Epithelial cell of esophagus (primary cell): ENCODE data around the gene RAB3IL1.

Experiments
- DNase-seq: peaks from one replicate; pipeline ENCODE4 v3.0.0; 2010; ENCODE audit warnings: low read depth
- H3K4me3 ChIP-seq: 2 replicates; pipeline ENCODE4 v1.5.1; 2011; ENCODE audit warnings: mild to moderate bottlenecking, low read length, control low read depth
- TF ChIP-seq, protein P1 (sequence below): IDR thresholded peaks from 2 replicates; pipeline ENCODE4 v1.5.1; 2011; ENCODE audit warnings: low read depth, mild to moderate bottlenecking, low read length, control low read depth, inconsistent platforms; ENCODE audit not compliant: insufficient read depth; ENCODE audit errors: missing control alignments

Gene RAB3IL1

DNA sequence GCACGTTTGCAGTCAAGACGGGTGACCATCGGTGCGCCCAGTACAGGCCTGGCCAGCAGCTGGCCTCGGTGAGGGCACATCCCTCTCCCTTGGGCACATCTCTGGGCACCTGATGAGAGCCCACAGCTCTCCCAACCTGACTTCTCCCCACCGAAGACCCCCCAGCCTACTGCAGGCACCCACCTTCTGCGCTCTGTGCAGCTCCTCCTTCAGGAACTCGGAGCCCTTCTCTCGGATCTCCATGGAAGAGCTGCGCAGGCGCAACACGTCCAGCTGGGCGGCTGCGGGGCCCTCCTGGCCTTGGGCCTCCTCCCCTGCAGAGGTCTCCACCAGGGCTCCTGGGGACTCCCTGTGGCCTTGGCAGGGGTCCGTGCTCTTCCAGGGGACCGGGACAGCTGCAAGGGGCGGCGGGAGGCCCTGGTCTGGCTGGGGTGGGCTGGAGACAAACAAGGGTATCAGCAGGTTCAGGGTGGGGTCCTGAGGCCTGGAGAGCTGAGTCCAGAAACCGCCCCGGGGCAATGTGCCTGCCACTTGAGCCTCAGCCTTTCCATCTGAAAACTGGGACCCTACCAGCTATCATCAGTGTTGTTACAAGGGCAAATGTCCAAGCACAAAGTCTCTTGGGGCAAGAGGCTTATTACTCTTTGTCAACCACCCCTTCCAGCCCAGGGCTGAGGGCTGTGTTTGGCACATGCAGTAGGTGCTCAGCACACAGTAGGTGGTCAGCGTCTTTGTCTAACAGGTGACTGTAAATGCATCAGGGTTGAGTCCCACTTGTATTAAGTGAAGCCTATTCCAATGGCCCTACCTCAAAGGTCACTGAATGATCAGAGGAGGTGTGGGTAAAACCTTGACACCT lies 9.3 kb downstream of the RAB3IL1 start:
- TF ChIP-seq, protein P1, sequence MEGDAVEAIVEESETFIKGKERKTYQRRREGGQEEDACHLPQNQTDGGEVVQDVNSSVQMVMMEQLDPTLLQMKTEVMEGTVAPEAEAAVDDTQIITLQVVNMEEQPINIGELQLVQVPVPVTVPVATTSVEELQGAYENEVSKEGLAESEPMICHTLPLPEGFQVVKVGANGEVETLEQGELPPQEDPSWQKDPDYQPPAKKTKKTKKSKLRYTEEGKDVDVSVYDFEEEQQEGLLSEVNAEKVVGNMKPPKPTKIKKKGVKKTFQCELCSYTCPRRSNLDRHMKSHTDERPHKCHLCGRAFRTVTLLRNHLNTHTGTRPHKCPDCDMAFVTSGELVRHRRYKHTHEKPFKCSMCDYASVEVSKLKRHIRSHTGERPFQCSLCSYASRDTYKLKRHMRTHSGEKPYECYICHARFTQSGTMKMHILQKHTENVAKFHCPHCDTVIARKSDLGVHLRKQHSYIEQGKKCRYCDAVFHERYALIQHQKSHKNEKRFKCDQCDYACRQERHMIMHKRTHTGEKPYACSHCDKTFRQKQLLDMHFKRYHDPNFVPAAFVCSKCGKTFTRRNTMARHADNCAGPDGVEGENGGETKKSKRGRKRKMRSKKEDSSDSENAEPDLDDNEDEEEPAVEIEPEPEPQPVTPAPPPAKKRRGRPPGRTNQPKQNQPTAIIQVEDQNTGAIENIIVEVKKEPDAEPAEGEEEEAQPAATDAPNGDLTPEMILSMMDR: no peak
- H3K4me3 ChIP-seq: no peak overlapping the region
- DNase-seq: no peak

DNA sequence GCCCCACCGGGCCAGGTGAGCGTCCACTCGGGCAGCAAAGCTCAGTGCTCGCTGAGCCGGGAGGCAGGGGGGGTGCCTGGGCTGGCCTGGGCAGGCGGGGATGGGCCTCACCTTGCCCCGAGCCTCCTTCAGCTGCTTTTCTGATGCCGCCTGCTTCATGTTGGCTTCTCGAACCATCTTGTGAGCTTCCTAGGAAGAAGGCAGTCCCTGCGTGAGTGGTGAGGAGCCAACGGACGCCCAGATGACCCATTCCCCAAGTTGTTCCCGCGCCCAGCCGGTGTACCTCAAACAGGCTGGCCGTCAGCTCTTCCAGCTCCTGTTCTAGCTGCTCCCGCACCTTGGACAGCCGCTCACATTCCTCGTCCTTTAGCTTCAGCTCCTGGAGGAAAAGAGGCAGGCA lies 10.1 kb downstream of the RAB3IL1 start:
- H3K4me3 ChIP-seq: no peak overlapping the region
- TF ChIP-seq, protein P1: no peak
- DNase-seq: no peak

DNA sequence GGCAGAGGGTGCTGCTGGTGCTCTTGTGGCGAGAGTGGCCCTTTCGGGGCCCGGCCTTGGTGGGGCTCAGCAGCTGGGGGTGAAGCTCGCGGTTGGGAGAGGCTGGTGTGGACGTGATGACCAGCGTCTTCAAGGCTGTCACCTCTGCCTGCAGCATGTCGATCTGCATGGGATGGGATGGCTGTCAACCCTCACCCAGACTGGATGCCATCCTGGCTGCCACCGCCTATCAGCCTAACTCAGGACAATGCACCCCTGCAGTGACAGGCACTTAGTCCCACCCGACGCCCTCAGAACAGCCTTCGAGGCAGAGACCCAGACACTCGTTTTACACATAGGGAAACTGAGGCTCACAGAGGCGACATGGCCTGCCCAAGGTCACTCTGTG lies 10.8 kb downstream of the RAB3IL1 start:
- H3K4me3 ChIP-seq: no peak overlapping the region
- TF ChIP-seq, protein P1: no peak

DNA sequence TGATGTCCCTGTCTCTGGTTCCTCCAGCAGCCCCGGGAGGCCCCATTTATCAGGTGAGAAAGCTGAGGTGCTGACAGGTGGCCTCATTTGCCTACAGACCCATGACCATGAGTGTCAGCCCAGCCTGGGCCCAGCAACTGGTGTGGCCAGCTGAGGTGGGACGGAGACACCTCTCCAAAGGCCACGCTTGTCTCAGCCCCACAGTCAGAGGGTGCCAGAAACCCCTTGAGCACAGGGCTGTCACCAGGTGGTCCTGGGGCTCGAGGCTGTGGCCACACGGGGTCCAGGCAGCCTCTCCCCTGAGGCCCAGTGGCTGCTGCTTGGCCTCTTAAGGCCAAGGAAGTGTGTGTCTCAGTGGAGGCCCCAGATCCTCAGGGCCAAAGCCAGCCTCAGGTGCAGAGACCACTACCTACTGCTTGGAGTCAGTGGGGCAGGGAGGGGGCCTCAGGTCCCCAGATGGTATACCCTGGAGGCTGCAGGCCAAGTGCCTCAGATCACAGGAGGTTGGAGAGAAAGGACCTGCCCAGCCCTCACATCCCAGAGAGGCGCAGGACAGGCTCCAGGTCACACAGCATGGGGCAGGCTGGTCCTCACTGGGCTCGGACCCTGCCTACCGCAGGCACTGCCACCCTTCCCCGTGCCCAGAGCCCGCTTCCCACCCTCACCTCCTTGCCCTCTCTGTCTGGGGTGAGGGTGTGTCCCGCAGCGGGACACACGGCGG lies 11.4 kb downstream of the RAB3IL1 start:
- DNase-seq: no peak
- TF ChIP-seq, protein P1: no peak
- H3K4me3 ChIP-seq: no peak overlapping the region

More for the DNA sequence above, 10.8 kb downstream of the RAB3IL1 start:
- no peak for DNase-seq

DNA sequence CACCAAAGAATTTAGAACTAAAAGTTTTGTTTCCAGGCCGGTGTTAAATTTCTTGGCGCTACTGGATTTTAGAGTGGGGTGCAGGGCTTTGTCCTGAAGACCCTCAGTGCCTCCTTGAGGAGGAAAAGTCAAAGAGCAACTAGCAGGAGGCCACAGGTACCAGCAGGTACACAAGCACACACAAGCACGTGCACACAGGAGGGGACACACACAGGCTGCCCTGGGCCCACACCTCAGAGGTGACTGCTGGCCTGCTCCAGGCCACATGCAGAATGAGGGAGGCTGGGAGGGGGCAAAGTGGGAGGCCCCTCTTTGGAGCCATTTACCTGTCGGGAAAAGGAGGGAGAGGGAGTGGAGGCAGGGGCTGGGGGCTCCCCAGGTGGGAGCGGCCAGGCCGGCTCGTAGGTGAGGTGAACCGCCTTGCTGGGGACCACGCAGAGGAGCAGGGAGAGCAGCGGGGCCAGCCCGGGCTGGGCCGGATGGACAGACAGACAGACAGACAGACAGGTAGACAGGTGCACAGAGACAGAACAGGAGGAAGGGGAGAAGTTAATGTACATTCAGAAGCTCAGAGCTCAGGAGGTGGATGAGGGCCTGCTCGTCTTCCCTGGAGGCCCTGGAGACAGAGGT lies 12.2 kb downstream of the RAB3IL1 start:
- DNase-seq: no peak
- TF ChIP-seq, protein P1: no peak
- no peak overlapping the region for H3K4me3 ChIP-seq

DNA sequence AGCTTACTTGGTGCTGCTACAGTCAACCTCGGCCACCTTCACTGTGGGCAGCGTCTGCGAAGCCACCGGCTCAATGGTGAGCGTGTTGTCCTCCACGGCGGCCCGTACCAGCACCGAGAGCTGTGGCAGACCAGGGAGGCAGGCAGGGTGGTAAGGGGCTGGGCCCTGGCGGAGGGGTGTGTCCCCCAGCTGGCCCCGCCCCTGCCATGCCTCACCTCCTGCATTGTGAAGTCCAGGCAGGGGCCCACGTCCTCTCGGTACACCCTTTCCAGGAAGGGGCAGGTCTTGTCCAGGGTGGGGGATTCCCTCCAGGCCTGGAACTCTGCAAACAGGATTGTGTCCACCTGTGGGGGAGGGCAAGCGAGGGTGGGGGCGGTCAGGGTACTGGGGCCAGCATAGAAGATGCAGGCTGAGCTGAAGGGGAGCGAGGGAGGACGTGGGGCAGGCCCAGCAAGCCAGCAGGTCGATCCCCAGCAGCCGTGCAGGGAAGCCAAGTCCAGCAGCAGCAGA lies 12.8 kb downstream of the RAB3IL1 start:
- H3K4me3 ChIP-seq: no peak overlapping the region
- TF ChIP-seq, protein P1: no peak
- DNase-seq: peak; percentile 41
